Endothelial cell of umbilical vein (primary cell): ENCODE results near the gene STK32A. TPM values are rescaled to one million over a fixed set of nuclear protein-coding genes. Genes with fewer than 3 reads are reported as not detected.

ENCODE experiments used
- BruUV-seq: library from RNA; stranded (reverse); fragments of 400-500 nt; replicated peaks from 2 replicates; lab custom pipeline; 2021; lab: Mats Ljungman, UMichigan
- CTCF ChIA-PET: fragments of 300-600, 350-600 bp; sonication (Branson Sonifier 250); formaldehyde crosslinking; loops from one replicate; lab custom pipeline; 2021; ENCODE audit warnings: antibody characterized with exemption, inconsistent platforms; lab: Charles Lee
- POLR2A ChIA-PET: fragments of 300-600, 350-600 bp; sonication (Branson Sonifier 250); formaldehyde crosslinking; loops from one replicate; lab custom pipeline; 2021; ENCODE audit warnings: antibody characterized with exemption, inconsistent platforms; lab: Charles Lee
- DNase-seq: peaks from one replicate; pipeline ENCODE4 v3.0.0-alpha.2; 2011; ENCODE audit warnings: low read depth, low spot score
- FAIRE-seq: peaks from 2 replicates; lab custom pipeline; 2011; peaks lifted over from hg19 to GRCh38; lab: Jason Lieb, UNC
- H2AFZ ChIP-seq: 2 replicates; pipeline ENCODE4 v1.6.0; 2012; ENCODE audit warnings: low read depth, low read length, control low read depth, inconsistent platforms
- H3K27ac ChIP-seq: 2 replicates; pipeline ENCODE4 v1.5.1; 2011; ENCODE audit warnings: low read depth, mild to moderate bottlenecking, control low read depth, low read length, moderate library complexity; ENCODE audit not compliant: insufficient read depth
- H3K27me3 ChIP-seq, 2 experiments: 2 replicates each; pipeline versions ENCODE4 v1.6.0 to v1.6.1; 2011; ENCODE audit warnings: low read length in 2 of 2, mixed read lengths in 1 of 2; ENCODE audit not compliant: control insufficient read depth in 2 of 2, insufficient read depth in 2 of 2
- H3K36me3 ChIP-seq, 2 experiments: 2 replicates in 1 of 2; 3 replicates in 1 of 2; pipeline ENCODE4 v1.5.1; 2011; ENCODE audit warnings: low read length in 2 of 2, mild to moderate bottlenecking in 1 of 2, moderate library complexity in 1 of 2; ENCODE audit not compliant: control insufficient read depth in 2 of 2, insufficient read depth in 2 of 2; ENCODE audit errors: extremely low read depth in 1 of 2
- H3K4me1 ChIP-seq: 3 replicates; pipeline ENCODE4 v1.5.1; 2011; ENCODE audit warnings: mild to moderate bottlenecking, low read length; ENCODE audit not compliant: control insufficient read depth, insufficient read depth; ENCODE audit errors: extremely low read depth
- H3K4me2 ChIP-seq: 2 replicates; pipeline ENCODE4 v1.6.1; 2011; ENCODE audit warnings: low read length, control low read depth, mixed read lengths; ENCODE audit not compliant: insufficient read depth
- H3K4me3 ChIP-seq, 3 experiments: fragments of 200-600 bp in 1 of 3; sonication (generic), shearing (Covaris generic) in 1 of 3; replicated peaks in 1 of 3; 2 replicates each; pipeline ENCODE4 v1.5.1; 2011 to 2016; ENCODE audit warnings: control low read depth in 3 of 3, low read length in 3 of 3, mild to moderate bottlenecking in 2 of 3, inconsistent platforms in 1 of 3, low read depth in 1 of 3, moderate library complexity in 1 of 3; ENCODE audit not compliant: insufficient read depth in 1 of 3
- H3K79me2 ChIP-seq: 2 replicates; pipeline ENCODE4 v1.6.0; 2012; ENCODE audit warnings: low read length, inconsistent platforms; ENCODE audit not compliant: control insufficient read depth, insufficient read depth
- H3K9ac ChIP-seq: replicated peaks from 2 replicates; pipeline ENCODE3; 2011; ENCODE audit warnings: low read length, control low read depth; ENCODE audit not compliant: insufficient read depth; ENCODE audit errors: extremely low read depth
- H3K9me1 ChIP-seq: replicated peaks from 3 replicates; pipeline ENCODE4 v1.6.0; 2011; ENCODE audit warnings: mild to moderate bottlenecking, low read length; ENCODE audit not compliant: control insufficient read depth, insufficient read depth; ENCODE audit errors: extremely low read depth
- H3K9me3 ChIP-seq: replicated peaks from 2 replicates; pipeline ENCODE4 v1.5.1; 2012; ENCODE audit warnings: low read length, inconsistent platforms; ENCODE audit not compliant: control insufficient read depth, insufficient read depth
- H4K20me1 ChIP-seq: replicated peaks from 2 replicates; pipeline ENCODE3; 2011; ENCODE audit warnings: mild to moderate bottlenecking, low read length; ENCODE audit not compliant: control insufficient read depth, insufficient read depth; ENCODE audit errors: extremely low read depth
- EZH2 ChIP-seq: IDR thresholded peaks from 2 replicates; pipeline ENCODE4 v1.6.1; 2012; ENCODE audit warnings: borderline replicate concordance, low read depth, mild to moderate bottlenecking, moderate library complexity, low read length, inconsistent platforms; ENCODE audit not compliant: severe bottlenecking
- FOS ChIP-seq: IDR thresholded peaks from 2 replicates; pipeline ENCODE4 v1.6.1; 2011; ENCODE audit warnings: mild to moderate bottlenecking, low read length, moderate library complexity, borderline replicate concordance; ENCODE audit not compliant: insufficient read depth
- GATA2 ChIP-seq: IDR thresholded peaks from 2 replicates; pipeline ENCODE4 v1.7.0; 2011; ENCODE audit warnings: low read depth, mild to moderate bottlenecking, moderate library complexity, mixed read lengths, low read length; ENCODE audit not compliant: insufficient read length, insufficient read depth
- JUN ChIP-seq: IDR thresholded peaks from 2 replicates; pipeline ENCODE4 v1.6.1; 2011; ENCODE audit warnings: borderline replicate concordance, low read depth; ENCODE audit not compliant: insufficient read length, insufficient read depth
- MAX ChIP-seq: IDR thresholded peaks from 2 replicates; pipeline ENCODE4 v1.6.1; 2011; ENCODE audit not compliant: insufficient read depth, insufficient read length
- MYC ChIP-seq: IDR thresholded peaks from one replicate; pipeline ENCODE4 v1.6.1; 2011; ENCODE audit warnings: mild to moderate bottlenecking, low read depth, low read length
- POLR2A ChIP-seq: IDR thresholded peaks from 2 replicates; pipeline ENCODE4 v1.6.1; 2012; ENCODE audit warnings: low read depth, mild to moderate bottlenecking, control low read depth, low read length
- POLR2AphosphoS5 ChIP-seq: IDR thresholded peaks from 2 replicates; pipeline ENCODE4 v1.6.1; 2012; ENCODE audit warnings: low read depth, mild to moderate bottlenecking, control low read depth, low read length, moderate library complexity; ENCODE audit not compliant: insufficient read depth
- dilution Hi-C: fragments of 300-500 bp; cut with MboI; formaldehyde crosslinking; loops from one replicate; pipeline ENCODE4 v1.15.0; 2019; ENCODE audit warnings: low sequenced_read_pairs; ENCODE audit not compliant: extremely low pct_ligation_motif_present
- intact Hi-C: fragments of 100-400 bp; cut with micrococcal nuclease; formaldehyde crosslinking; loops from one replicate; pipeline ENCODE4 v1.10.0; 2022
- polyA plus RNA-seq, 4 experiments: library from polyadenylated mRNA; depleted of rRNA in 3 of 4; stranded (reverse) in 3 of 4; unstranded in 1 of 4; fragments of >200 nt; gene quantifications; 2 replicates each; pipeline versions ENCODE4 v1.2.1 to v1.2.3, GENCODE V29; 2011 to 2012; ENCODE audit warnings: missing spikeins in 1 of 4
- total RNA-seq: library from RNA; stranded (reverse); gene quantifications from 2 replicates; pipeline ENCODE4 v1.2.3, GENCODE V29; 2021

The STK32A gene
- total and polyA plus RNA-seq, 2 donors (not counting 3 experiments of a cell fraction or from before 2014, with no cell fraction given): not detected

GRCh38 chr5:147407094-147407681 lies 172.4 kb downstream of the STK32A start:
- Histone ChIP-seq H3K9me1 (no peaks in the 10 kb centered on the region), H3K9me3 (no peaks in the 10 kb centered on the region), H4K20me1 (no peaks in the 10 kb centered on the region), H3K36me3 (peaks cover 4 to 15% of the 10 kb centered on the region in 2 experiments), H3K27ac (no peak overlapping the region), H2AFZ (no peak overlapping the region), H3K9ac (no peak overlapping the region), H3K4me3 (no peak overlapping the region), H3K27me3 (no peaks in the 10 kb centered on the region), H3K4me1 (peaks cover 25% of the 10 kb centered on the region), H3K79me2 (no peaks in the 10 kb centered on the region), H3K4me2 (no peak overlapping the region)
- dilution Hi-C loops (no loop called here), intact Hi-C loops (no loop called here)
- BruUV-seq: no TSS peak
- no peak for TF ChIP-seq GATA2
- TF ChIP-seq JUN: no peak
- TF ChIP-seq MAX: no peak
- TF ChIP-seq POLR2A: no peak
- TF ChIP-seq MYC: no peak
- no peak for TF ChIP-seq EZH2
- TF ChIP-seq POLR2AphosphoS5: no peak
- no peak for TF ChIP-seq FOS
- ChIA-PET CTCF (interaction anchor here (1.4 to 1.5 kb wide), 2 partner anchors 20 to 151 kb away, joined by 3 to 4 read pairs; no protein-coding TSS in a partner anchor), POLR2A (no interaction called here)
- FAIRE-seq: no peak
- DNase-seq: no peak

GRCh38 chr5:147408980-147409379 lies 174.2 kb downstream of the STK32A start:
- DNase-seq: no peak
- BruUV-seq: no TSS peak
- no peak for TF ChIP-seq MYC
- TF ChIP-seq POLR2AphosphoS5: no peak
- no peak for TF ChIP-seq POLR2A
- no peak for TF ChIP-seq EZH2
- TF ChIP-seq GATA2: no peak
- no peak for TF ChIP-seq FOS
- no peak for TF ChIP-seq MAX
- TF ChIP-seq JUN: no peak
- H3K9ac ChIP-seq: no peak overlapping the region
- no peak overlapping the region for H3K4me3 ChIP-seq
- no peaks in the 10 kb centered on the region for H3K27me3 ChIP-seq
- dilution Hi-C loops: no loop called here
- no peak overlapping the region for H2AFZ ChIP-seq
- no peak for FAIRE-seq
- ChIA-PET POLR2A (no interaction called here), CTCF (interaction anchor here (1.3 to 1.5 kb wide), 2 partner anchors 39 to 150 kb away, joined by 4 read pairs; no protein-coding TSS in a partner anchor)
- H3K79me2 ChIP-seq: no peaks in the 10 kb centered on the region
- H3K9me3 ChIP-seq: no peaks in the 10 kb centered on the region
- intact Hi-C loops: no loop called here
- no peaks in the 10 kb centered on the region for H3K9me1 ChIP-seq
- peaks cover 13% of the 10 kb centered on the region for H3K4me1 ChIP-seq
- no peak overlapping the region for H3K4me2 ChIP-seq
- H4K20me1 ChIP-seq: no peaks in the 10 kb centered on the region
- H3K27ac ChIP-seq: no peak overlapping the region
- H3K36me3 ChIP-seq: peaks cover 4 to 18% of the 10 kb centered on the region in 2 experiments
